Stimulated activated CD8-positive, alpha-beta memory T cell treated with anti-CD3 and anti-CD28 coated beads, Interleukin-15, amount 100 ng/mL, for 4 hours (primary cell): Measurements from ENCODE around the gene FLT1.

ENCODE experiments used
- DNase-seq, 2 donors: peaks; one replicate each; pipeline ENCODE4 v3.0.0-alpha.2; 2020; ENCODE audit warnings: low read depth in 2 of 2

Gene FLT1

DNA sequence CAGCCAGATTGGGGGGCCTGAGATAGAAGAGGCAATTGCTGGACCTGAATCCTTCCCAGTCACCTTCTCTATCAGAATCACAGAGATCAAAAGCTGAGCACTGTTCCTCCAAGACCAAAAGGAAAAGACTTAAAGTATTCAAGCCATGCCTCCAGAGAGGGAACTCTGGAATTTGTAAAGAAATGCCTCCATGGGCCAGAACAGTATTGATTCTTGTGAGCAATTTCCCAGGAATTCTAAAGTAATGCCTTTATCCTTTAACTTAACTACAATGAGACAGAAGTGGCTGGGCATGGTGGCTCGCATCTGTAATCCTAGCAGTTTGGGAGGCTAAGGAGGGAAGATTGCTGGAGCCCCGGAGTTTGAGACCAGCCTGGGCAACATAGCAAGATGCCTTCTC, 148.8 kb downstream of the FLT1 start:
- no peak for DNase-seq

DNA sequence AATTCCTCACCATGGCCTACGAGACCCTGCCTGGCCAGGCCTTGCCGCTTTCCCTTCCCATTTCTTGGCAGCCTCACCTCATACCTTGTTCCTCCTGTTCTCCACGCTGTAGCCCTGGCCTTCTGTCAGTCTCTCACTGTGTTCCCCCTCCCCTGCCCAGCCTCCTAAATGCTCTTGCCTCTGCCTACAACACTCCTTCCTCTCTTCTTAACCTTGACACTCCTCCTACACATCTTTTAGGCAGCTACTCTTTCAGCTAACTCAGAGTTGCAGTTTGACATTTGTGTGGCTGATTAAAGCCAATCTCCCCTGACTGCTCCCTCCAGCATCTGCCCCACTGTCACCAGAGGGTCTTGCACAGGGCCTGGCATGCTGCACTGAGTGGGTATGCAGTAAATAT, 150.8 kb downstream of the FLT1 start:
- no peak for DNase-seq

DNA sequence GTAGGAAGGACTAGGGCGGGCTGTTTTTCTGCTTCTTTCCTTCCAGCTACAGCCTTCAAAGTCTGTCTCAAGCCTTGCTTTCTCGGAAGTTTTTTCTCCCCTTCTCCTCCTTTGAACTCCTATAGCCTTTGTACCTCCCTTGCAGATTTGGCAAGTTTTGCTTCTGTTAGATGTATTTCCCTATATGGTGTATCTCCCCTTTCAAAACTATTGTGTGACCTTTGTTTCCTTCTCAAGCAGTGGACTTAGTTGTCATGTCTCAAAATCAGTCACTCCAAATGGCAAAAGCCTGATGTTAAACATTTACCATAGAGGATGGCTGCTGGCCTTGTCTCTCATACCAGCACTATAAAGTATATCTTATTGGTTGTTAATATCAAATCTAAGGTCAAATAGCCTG, 152.7 kb downstream of the FLT1 start:
- DNase-seq, result no peak

- no peak for DNase-seq
Observed at GRCh38 chr13:28340272-28340793, 154.6 kb downstream of the FLT1 start.

DNA sequence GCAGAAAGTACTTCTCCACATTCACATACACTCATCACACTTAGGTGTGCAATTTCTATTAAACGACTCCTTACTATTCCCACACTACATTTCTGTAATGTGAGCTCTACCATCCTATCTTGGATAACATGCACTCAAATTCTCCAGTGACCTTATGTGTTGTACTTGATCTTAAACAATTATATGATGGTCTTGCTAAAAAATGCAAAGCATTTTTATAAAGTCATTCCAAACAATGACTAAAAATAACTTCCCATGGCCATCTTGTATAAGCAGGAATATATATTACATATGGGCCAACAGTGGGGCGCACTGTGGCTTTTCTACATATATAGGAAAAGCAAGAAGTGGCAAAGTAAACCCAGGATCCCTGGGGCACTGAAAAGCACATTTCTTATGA, 155.5 kb downstream of the FLT1 start:
- DNase-seq, result no peak

- no peak for DNase-seq
Observed at GRCh38 chr13:28338742-28339141, 156.2 kb downstream of the FLT1 start.

DNA sequence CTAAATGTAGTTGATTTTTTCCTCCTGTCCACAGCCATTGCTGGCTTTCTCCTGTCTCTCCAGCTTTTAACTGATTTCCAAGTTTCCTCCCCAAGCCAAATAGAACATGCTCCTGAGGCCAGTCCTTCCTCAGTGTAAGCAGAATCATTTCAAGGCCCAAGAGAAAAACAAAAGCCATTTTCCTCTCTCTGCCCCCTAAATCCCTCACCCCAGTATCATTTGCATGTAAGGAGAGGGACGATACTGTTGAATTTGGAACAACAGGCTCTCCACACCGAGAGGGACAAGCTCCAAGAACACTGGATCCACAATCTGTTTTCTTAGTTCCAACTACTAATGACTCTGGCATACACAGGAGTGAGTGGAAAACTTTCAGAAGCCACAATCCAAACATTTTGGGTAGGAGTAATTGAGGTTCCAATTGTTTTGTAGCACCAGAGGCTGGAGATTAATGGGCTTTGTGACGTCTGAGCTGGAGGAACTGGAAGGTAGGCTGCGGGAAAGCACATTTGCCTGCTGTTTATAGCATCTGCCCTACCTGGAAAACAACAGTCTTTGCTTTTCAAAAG, 156.8 kb downstream of the FLT1 start:
- no peak for DNase-seq

DNA sequence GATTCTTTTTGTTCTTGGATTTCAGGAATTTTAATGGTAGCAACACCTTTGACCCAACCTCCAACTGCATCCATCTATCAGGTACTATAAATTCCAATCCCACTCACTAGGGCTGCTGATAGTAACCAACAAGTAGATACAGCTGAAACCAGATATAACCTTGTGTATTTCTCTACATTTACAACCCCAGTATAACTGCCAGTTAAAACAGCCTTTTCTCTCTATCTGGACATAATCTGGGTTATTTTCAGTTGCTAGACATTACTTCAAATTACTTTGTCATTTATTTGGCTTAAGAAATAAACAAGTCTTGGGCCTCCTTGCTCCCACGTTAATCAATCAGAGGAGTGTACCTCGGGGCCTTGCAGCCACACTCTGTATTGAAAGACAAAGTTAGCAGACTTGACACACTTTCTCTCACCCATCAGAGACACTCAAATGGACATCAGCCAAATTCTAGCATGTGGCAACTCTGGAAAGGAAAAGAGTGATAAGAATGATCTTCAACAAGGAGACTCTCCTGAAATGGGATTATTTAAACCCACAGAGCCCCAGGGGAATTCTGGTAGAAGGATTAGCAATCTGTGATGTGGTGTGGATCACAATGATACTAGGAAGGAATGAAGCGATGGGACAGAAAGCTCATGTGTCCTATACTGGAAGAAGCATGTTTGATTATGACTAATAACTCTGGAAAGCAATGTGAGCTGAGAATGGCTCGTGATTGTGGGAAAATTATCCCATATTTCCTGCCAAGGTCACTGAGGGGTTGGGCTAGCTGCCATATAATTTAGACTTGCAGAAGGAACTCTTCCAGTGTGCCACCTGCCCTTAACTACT, 157.5 kb downstream of the FLT1 start:
- DNase-seq, result no peak

DNA sequence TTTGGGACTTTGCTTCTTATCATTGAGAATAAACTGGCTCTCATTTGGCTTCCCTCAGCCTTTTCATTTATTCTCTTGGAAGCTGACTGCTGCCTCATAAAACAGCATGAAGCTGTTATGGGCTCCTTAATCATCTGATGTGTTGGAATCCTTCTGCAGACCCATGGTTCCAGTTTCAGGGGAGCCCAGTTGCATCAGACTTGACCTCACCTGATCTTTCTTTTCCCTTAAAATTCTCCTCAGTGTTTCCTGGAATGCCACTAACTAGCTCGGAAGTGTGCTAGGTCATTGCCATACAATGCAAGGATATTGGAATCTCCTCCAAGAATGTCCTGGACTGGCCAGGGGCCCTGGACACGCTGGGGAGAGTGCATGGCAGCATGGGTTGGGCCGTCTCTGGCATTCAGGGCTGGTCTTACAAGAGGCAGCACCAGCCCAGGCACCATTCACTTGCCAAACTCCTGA, 158.7 kb downstream of the FLT1 start:
- no peak for DNase-seq

DNA sequence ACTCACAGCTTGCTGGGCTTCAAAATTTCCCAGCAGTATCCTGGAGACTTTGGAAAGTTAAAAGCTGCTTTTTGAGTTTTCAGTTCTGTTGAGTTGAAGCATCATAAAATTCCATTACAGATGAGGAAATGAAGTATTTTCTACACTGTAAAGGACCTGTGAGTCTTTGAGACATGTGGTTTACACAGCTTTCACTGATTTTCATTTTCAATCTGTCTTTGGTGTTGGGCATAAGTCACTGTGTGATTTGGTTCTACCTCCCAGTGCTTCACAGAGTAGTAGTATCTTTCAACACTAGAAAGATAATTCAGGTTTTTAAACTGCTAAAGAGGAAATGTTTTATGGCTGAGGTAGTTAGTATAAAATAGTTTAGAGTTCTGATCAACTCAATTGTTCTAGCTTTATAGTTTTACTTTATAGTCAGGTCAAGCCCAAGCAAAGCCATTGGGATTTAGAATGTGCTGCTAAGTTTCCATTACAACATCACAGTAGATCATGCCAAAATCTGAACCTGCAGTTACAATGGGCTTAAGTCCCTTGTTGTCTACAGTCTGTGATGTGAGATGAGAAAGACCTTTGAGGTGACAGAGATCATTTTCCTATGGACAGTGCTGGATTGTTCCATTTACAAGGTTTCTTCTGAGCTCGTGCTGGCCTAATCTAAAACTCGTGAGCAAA, 161.6 kb downstream of the FLT1 start:
- DNase-seq, result no peak

GRCh38 chr13:28329395-28330158, 165.4 kb downstream of the FLT1 start:
- no peak for DNase-seq

DNA sequence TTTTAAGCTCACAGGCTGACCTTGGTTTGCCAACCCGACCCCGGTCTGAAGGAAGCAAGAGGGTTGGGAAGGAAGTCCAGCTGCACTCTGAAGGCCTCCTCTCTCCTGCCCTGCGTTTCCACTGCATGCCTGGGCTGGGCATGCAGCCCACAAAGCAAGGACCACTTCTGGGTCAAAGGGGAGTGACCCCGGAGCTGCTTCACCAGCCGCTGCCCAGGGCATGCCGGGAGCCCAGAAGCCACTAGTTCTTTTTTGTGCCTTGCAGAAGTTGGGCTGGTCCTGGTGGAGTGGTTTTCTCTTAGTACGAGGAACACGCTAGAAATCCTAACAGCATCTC, 166.7 kb downstream of the FLT1 start:
- no peak for DNase-seq

DNA sequence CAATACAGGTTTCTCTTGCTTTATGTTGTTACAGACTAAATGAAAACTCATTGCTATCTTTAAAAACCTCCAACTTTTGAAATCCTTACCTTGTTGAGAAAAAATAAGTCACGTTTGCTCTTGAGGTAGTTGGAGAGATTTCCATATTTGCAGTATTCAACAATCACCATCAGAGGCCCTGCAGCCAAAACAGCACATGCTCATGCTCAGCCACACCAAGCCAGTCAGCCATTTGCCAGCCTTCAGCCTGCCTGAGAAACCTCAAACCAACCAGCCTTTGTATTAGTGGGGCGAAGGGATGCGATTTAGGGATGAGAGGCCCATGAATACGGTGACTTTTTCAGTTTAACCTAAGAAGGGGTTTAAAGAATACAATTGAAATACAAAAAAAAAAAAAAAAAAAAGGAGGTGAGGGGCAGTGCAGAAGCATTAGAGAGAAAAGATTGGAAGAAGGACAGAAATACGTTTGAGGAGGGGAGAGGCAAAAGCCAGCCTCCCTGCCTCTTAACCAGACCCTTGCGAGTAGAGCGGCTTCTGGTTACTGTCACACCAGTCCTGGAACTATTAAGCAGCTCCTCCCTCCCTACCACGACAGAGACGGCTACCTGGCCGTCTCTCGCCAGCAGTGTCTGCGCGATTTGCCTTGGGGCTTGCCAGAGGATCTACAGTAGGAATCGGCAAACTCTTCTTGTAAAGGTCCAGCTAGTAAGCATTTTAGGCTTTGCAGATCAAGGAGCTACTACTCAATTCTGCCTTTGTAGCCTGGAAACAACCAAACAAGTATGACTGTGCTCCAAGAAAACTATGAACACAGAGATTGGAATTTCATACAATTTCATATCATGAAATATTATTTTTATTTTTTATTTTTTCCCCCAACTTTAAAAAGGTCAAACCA, 167.3 kb downstream of the FLT1 start:
- DNase-seq, result no peak

DNA sequence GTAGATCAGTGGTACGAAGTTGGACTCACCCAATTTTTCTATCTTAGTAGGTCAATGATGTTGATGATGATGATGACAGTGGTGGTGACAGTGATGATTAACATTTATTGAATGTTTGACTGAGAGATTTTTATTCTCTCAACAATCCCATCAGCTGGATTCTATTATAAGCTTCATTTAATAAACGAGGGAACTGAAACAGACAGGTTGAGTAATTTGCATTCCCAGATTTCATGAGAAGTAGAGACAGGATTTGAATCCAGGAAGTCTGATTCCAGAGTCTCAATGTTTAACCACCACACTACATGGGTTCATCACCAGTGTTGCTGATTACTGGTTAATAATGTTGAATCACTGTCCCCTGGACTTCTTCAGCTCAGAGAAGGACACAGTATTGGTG, 168.9 kb downstream of the FLT1 start:
- DNase-seq, result no peak

DNA sequence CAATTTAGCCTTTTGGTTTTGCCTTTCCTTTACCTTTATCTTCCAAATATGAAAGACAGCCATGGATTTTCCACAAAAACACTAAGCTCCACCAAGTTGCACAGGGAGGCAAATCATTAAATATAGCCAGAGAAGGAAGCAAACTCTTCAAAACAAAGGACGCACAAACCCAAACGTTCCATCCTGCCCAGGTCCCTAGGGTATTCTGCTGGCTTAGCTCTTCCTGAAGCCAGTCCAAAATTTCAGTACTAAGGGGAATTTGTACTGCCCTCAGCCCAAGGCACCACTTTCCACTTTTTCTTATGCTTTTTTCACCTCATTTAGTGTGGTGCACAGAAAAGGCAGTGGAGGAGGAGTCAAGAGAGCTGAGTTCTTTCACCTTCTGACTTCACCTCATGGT, 169.9 kb downstream of the FLT1 start:
- no peak for DNase-seq

- DNase-seq, result peak in 1 of 2 donors; percentile 13
Observed at GRCh38 chr13:28324181-28324789, 170.6 kb downstream of the FLT1 start.

GRCh38 chr13:28322256-28322905, 172.5 kb downstream of the FLT1 start:
- DNase-seq, result no peak

DNA sequence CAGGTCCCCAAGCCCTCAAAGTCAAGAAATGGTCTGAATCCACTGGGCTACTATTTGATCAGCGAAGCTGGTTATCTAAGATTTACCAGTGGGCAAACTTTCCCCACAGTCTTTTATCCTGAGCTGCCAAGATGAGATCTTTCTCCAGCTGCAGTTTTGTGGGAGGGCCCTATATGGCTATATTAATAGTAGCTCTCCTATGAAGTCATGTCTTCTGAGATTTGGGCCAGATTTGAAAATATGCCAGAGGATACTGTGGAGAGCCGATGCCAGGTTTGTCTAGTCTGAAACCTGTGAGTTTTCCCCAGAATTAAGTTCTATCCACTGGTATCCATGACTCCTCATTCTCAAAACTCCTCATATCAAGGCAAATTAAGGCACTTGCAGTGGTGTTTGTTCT, 173.2 kb downstream of the FLT1 start:
- no peak for DNase-seq

DNA sequence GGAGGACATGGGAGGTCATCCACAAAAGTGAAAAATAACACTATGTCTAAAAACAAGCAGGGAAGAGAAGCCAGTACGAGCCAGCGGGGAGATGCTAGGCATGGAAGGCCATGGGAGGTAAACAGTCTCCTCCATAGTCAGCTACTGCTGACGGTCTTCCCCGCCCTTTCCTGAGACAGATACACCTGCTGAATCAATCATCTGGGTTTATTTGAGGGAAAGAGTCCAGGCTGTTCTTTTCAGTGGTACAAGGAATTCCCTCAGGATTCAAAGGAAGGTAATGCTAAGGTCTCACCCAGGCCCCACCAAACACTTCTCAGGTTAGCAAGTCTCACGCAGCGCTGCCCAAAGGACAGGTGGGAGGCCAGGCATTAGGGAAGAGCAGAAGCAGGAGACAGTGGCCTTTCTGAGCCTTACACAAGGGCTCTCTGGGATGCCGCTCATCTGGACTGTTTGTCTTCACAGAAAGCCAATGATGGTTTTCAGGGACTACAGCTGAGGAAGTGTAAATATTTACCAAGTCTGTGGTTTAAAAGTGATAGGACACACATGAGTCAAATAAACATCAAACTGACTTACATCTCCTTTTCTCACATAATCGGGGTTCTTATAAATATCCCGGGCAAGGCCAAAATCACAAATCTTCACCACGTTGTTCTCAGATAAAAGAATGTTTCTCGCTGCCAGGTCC, 173.9 kb downstream of the FLT1 start:
- DNase-seq, result no peak
